GM18526 (cell line): ENCODE results near the gene DUSP12.

ENCODE experiments used
- POLR2A ChIP-seq: IDR thresholded peaks from 3 replicates; pipeline ENCODE4 v1.6.1; 2011; ENCODE audit not compliant: insufficient read length; ENCODE audit errors: extremely low read depth

Gene DUSP12

GRCh38 chr1:161779393-161779792 lies 29.8 kb downstream of the DUSP12 start:
- TF ChIP-seq POLR2A = no peak

DNA sequence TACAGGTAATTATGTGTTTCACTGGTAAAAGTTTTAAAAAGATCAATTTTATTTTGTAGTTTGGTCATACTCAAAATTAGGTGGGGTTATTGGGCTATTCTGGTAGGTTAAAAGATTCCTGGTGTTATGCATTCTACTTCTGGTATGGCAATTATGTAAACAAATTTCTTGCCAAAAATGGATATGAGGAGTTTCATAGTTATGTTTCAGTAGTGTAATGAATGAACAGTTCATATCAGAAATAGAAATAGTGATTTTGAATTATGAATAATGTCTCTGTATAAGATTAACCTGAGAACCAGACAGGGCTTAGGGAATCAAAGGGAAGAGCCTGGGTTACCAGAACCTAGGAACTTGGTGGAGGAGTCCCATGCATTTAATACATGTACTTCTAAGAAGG lies 32.4 kb downstream of the DUSP12 start:
- no peak for TF ChIP-seq POLR2A

DNA sequence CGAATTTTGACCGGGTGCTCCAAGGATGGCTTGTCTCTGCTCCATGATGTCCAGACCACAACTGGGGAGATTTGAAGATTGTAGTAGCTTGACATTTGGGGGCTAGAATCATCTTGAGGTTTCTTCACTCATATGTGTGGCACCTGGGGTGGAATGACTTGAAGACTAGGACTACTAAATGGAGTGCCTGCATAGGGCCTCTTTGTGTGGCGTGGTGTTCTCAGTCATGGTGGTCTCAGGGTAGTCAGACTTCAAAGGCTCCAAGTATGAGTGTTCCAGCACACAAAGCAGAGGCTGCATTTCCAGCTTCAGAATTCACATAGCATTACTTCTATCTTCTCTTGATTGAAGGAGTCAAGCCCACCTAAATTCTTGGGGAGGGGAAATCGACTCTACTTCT lies 33.3 kb downstream of the DUSP12 start:
- TF ChIP-seq POLR2A = no peak

GRCh38 chr1:161784968-161785367 lies 35.4 kb downstream of the DUSP12 start:
- no peak for TF ChIP-seq POLR2A

DNA sequence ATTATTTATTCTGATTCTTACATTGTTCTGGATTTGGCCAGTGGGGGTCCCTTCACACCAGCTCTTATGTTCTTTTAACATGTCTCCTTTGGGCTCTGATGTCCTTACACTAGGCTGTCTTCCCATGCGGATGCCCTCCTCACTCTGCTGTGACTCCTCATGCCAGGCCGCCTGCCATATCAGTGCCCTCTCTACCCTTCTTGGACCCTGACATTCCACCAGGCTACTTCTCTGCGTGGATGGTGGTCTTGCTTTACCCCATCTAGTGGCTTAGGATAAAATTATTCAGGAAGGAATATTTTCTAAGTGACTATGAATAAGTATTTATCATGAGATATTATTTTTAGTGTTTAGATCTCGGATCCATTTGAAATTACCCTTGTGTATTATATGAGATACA lies 37.8 kb downstream of the DUSP12 start:
- TF ChIP-seq POLR2A = no peak

- TF ChIP-seq POLR2A = no peak
Observed at GRCh38 chr1:161790587-161791317, 41.2 kb downstream of the DUSP12 start.

DNA sequence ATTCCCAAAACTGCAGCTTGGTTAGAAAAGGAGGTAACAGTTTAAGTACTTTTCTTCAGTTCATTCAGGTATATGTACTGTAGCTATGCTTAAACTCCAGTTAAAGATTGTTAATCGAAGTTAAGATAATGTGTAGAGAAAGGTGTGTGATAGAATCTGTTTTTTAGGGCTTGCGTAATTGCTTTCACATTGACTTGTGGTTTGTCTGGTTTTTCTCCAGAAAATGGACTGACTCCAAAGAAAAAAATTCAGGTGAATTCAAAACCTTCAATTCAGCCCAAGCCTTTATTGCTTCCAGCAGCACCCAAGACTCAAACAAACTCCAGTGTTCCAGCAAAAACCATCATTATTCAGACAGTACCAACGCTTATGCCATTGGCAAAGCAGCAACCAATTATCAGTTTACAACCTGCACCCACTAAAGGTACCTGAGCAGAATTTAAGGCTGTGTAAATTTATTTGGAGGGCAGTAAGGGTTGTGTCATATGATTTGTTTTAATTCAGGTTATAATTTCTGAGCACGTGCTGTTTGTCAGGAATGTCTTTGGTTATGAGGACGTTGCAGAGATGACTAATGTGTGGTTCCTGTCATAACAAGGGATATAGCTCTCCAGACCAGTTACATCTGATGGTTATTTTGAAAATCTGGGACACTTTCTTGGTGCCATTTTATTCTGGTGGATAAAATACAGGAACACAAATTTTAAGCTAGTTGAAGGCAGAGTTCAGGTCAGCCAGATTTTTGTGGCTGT lies 42.5 kb downstream of the DUSP12 start:
- no peak for TF ChIP-seq POLR2A

GRCh38 chr1:161792740-161793139 lies 43.2 kb downstream of the DUSP12 start:
- no peak for TF ChIP-seq POLR2A

DNA sequence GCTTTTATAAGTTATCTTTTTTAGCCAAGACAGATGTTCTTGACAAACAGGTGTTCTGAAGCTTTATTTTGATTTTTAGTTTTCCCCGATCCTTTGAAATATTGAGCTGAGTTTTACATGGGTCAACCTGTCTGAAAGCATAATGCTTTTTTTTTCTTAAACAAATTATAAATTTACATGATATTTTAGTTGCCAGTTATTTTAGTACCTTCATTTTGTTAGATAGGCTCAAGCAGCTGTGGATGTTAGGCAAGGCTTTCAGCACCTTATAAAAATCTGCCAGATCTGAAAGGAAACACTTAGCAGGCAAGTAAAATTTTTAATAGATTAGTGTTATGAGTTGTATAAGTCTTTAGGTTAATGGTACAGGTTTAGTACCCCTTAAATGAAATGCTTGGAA lies 50.2 kb downstream of the DUSP12 start:
- TF ChIP-seq POLR2A = no peak

DNA sequence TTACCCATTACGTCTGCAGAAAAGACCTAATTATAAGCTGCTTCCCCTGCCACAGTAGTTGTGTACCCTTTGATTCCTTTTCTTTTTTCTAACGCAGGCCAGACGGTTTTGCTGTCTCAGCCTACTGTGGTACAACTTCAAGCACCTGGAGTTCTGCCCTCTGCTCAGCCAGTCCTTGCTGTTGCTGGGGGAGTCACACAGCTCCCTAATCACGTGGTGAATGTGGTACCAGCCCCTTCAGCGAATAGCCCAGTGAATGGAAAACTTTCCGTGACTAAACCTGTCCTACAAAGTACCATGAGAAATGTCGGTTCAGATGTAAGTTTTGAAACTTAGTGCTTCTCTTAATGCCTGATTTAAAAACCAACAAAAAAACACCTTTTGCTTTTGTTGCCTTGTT lies 52.4 kb downstream of the DUSP12 start:
- TF ChIP-seq POLR2A = no peak

DNA sequence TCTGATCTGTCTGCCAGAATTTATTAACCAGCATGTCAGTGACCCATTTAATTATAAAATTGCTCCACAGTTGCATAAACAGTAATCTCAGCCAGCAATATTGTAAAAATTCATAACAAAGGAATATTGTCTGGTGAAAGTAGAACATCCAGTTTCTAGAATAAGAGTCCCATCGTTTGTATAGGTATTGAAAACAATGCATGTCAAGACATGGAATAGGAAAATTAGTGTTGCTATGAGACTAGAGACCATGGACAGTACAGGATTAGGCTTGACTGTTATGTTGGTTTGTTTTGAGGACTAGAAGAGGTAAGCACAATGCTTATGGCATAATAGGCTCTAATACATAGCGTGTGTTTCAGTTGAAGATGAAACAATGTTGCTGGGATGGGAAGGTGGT lies 53.6 kb downstream of the DUSP12 start:
- no peak for TF ChIP-seq POLR2A

DNA sequence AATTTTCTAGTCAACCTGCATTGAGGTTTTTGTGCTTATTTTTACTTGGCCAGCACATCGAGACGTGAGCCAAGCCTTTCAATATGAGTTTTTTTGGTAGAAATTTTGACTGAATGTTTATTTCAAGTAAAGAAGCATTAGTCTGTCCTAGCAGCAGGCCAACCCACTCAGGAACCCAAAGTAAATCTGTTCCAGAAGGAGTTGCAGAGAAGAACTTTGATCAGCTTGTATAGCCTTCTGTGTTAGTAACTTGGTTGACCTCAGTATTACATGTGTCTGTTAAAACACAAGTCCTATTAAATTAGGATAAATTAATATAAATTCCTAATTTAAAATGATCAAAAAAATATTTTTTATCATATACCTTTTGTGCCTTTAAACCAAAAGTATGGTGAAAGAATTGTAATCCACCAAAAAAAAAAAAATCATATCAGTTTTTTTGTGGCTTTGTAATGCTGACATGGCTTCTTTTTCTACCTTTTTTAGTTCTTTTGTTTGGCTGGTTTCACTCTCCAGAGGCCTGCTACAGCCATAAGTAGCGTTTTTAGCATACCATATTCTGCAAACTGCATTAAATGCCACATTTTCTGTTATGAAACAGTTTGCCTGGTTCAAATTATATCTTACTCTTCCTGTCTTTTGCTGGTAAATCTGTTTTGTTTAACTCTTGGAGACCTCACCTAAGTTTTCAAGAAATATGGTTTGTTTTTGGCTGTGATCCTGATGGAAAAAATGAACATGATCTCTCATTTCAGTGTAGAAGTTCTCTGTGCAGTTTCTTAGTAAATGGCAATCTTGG lies 56.0 kb downstream of the DUSP12 start:
- TF ChIP-seq POLR2A = no peak
